ENCODE data around the gene LONP2. TPM values are rescaled to one million over a fixed set of nuclear protein-coding genes. Genes with fewer than 3 reads are reported as not detected.

The LONP2 gene
- total RNA-seq, 1 experiment from 2014 or later: 82.2 TPM

GRCh38 chr16:48284772-48285409 lies 40.8 kb downstream of the LONP2 start:
- Histone ChIP-seq H4K20me1 (ENCODE audit: insufficient read depth, low read depth, low read length) (no peaks in the 10 kb centered on the region), H3K27ac (ENCODE audit: low read length) (no peak overlapping the region), H3K9me3 (ENCODE audit: low read length) (peaks cover 7% of the 10 kb centered on the region), H3K36me3 (ENCODE audit: insufficient read depth, low read length) (peaks cover 52% of the 10 kb centered on the region), H3K9me2 (replicated peaks; ENCODE audit: insufficient read depth, low read length) (no peaks in the 10 kb centered on the region), H2AFZ (ENCODE audit: low read length) (no peak overlapping the region), H3K27me3 (ENCODE audit: low read length) (no peaks in the 10 kb centered on the region), H3K4me3 (ENCODE audit: low read length) (no peak overlapping the region), H3K79me2 (ENCODE audit: low read length) (peaks cover 44% of the 10 kb centered on the region), H3K9ac (ENCODE audit: low read length) (no peak overlapping the region), H3K4me2 (ENCODE audit: low read depth, low read length, poor library complexity, severe bottlenecking) (no peak overlapping the region), H3K4me1 (ENCODE audit: low read length) (no peaks in the 10 kb centered on the region)
- DNase-seq: no peak

- Histone ChIP-seq H4K20me1 (ENCODE audit: insufficient read depth, low read depth, low read length) (no peaks in the 10 kb centered on the region), H3K4me2 (ENCODE audit: low read depth, low read length, poor library complexity, severe bottlenecking) (no peak overlapping the region)
Observed at GRCh38 chr16:48287239-48287638, 43.1 kb downstream of the LONP2 start.

GRCh38 chr16:48291303-48291702 lies 47.2 kb downstream of the LONP2 start:
- H4K20me1 ChIP-seq (ENCODE audit: insufficient read depth, low read depth, low read length): no peaks in the 10 kb centered on the region
- H3K4me2 ChIP-seq (ENCODE audit: low read depth, low read length, poor library complexity, severe bottlenecking): no peak overlapping the region
- no peaks in the 10 kb centered on the region for H3K27me3 ChIP-seq (ENCODE audit: low read length)
- H2AFZ ChIP-seq (ENCODE audit: low read length): no peak overlapping the region
- H3K79me2 ChIP-seq (ENCODE audit: low read length): peaks cover 49% of the 10 kb centered on the region
- no peak for DNase-seq
- H3K27ac ChIP-seq (ENCODE audit: low read length): no peak overlapping the region
- no peak overlapping the region for H3K9ac ChIP-seq (ENCODE audit: low read length)
- H3K36me3 ChIP-seq (ENCODE audit: insufficient read depth, low read length): peaks cover 33% of the 10 kb centered on the region
- H3K4me3 ChIP-seq (ENCODE audit: low read length): no peak overlapping the region
- H3K9me3 ChIP-seq (ENCODE audit: low read length): peaks cover 3% of the 10 kb centered on the region; the same call in 1 of the 2 replicates
- H3K9me2 ChIP-seq (replicated peaks; ENCODE audit: insufficient read depth, low read length): no peaks in the 10 kb centered on the region
- H3K4me1 ChIP-seq (ENCODE audit: low read length): no peaks in the 10 kb centered on the region

More at GRCh38 chr16:48287239-48287638, 43.1 kb downstream of the LONP2 start:
- Histone ChIP-seq H3K9me2 (replicated peaks; ENCODE audit: insufficient read depth, low read length) (no peaks in the 10 kb centered on the region), H3K27me3 (ENCODE audit: low read length) (no peaks in the 10 kb centered on the region), H3K27ac (ENCODE audit: low read length) (no peak overlapping the region), H3K79me2 (ENCODE audit: low read length) (peaks cover 48% of the 10 kb centered on the region), H3K36me3 (ENCODE audit: insufficient read depth, low read length) (peaks cover 52% of the 10 kb centered on the region), H3K4me3 (ENCODE audit: low read length) (no peak overlapping the region), H3K9me3 (ENCODE audit: low read length) (peaks cover 7% of the 10 kb centered on the region), H3K9ac (ENCODE audit: low read length) (no peak overlapping the region), H3K4me1 (ENCODE audit: low read length) (no peaks in the 10 kb centered on the region), H2AFZ (ENCODE audit: low read length) (no peak overlapping the region)
- DNase-seq: no peak

- Histone ChIP-seq H3K9ac (ENCODE audit: low read length) (no peak overlapping the region), H3K9me3 (ENCODE audit: low read length) (peaks cover 3% of the 10 kb centered on the region; the same call in 1 of the 2 replicates), H3K36me3 (ENCODE audit: insufficient read depth, low read length) (peaks cover 30% of the 10 kb centered on the region)
Observed at GRCh38 chr16:48291754-48292153, 47.7 kb downstream of the LONP2 start.

GRCh38 chr16:48292452-48292851 lies 48.4 kb downstream of the LONP2 start:
- H3K4me3 ChIP-seq (ENCODE audit: low read length): no peak overlapping the region
- no peaks in the 10 kb centered on the region for H3K4me1 ChIP-seq (ENCODE audit: low read length)
- no peaks in the 10 kb centered on the region for H4K20me1 ChIP-seq (ENCODE audit: insufficient read depth, low read depth, low read length)
- no peak overlapping the region for H3K4me2 ChIP-seq (ENCODE audit: low read depth, low read length, poor library complexity, severe bottlenecking)
- H3K9ac ChIP-seq (ENCODE audit: low read length): no peak overlapping the region
- no peaks in the 10 kb centered on the region for H3K9me3 ChIP-seq (ENCODE audit: low read length)
- no peak overlapping the region for H3K27ac ChIP-seq (ENCODE audit: low read length)
- no peak overlapping the region for H2AFZ ChIP-seq (ENCODE audit: low read length)
- no peaks in the 10 kb centered on the region for H3K27me3 ChIP-seq (ENCODE audit: low read length)
- peaks cover 23% of the 10 kb centered on the region for H3K36me3 ChIP-seq (ENCODE audit: insufficient read depth, low read length)
- no peak for DNase-seq
- H3K79me2 ChIP-seq (ENCODE audit: low read length): peaks cover 42% of the 10 kb centered on the region
- H3K9me2 ChIP-seq (replicated peaks; ENCODE audit: insufficient read depth, low read length): no peaks in the 10 kb centered on the region

More at GRCh38 chr16:48291754-48292153, 47.7 kb downstream of the LONP2 start:
- H4K20me1 ChIP-seq (ENCODE audit: insufficient read depth, low read depth, low read length): no peaks in the 10 kb centered on the region
- no peaks in the 10 kb centered on the region for H3K9me2 ChIP-seq (replicated peaks; ENCODE audit: insufficient read depth, low read length)
- no peak overlapping the region for H3K27ac ChIP-seq (ENCODE audit: low read length)
- H3K4me2 ChIP-seq (ENCODE audit: low read depth, low read length, poor library complexity, severe bottlenecking): no peak overlapping the region
- DNase-seq: no peak
- no peaks in the 10 kb centered on the region for H3K4me1 ChIP-seq (ENCODE audit: low read length)
- H2AFZ ChIP-seq (ENCODE audit: low read length): no peak overlapping the region
- H3K27me3 ChIP-seq (ENCODE audit: low read length): no peaks in the 10 kb centered on the region
- peaks cover 49% of the 10 kb centered on the region for H3K79me2 ChIP-seq (ENCODE audit: low read length)
- H3K4me3 ChIP-seq (ENCODE audit: low read length): no peak overlapping the region

GRCh38 chr16:48294724-48295123 lies 50.6 kb downstream of the LONP2 start:
- H4K20me1 ChIP-seq (ENCODE audit: insufficient read depth, low read depth, low read length): no peaks in the 10 kb centered on the region
- no peak overlapping the region for H3K4me2 ChIP-seq (ENCODE audit: low read depth, low read length, poor library complexity, severe bottlenecking)
- no peaks in the 10 kb centered on the region for H3K9me2 ChIP-seq (replicated peaks; ENCODE audit: insufficient read depth, low read length)
- DNase-seq: no peak
- no peak overlapping the region for H3K4me3 ChIP-seq (ENCODE audit: low read length)
- H3K79me2 ChIP-seq (ENCODE audit: low read length): peaks cover 34% of the 10 kb centered on the region; the same call in 1 of the 2 replicates
- H3K27me3 ChIP-seq (ENCODE audit: low read length): no peaks in the 10 kb centered on the region
- H3K4me1 ChIP-seq (ENCODE audit: low read length): no peaks in the 10 kb centered on the region
- H3K36me3 ChIP-seq (ENCODE audit: insufficient read depth, low read length): peaks cover 24% of the 10 kb centered on the region
- H3K9me3 ChIP-seq (ENCODE audit: low read length): no peaks in the 10 kb centered on the region
- no peak overlapping the region for H3K27ac ChIP-seq (ENCODE audit: low read length)
- H3K9ac ChIP-seq (ENCODE audit: low read length): no peak overlapping the region
- no peak overlapping the region for H2AFZ ChIP-seq (ENCODE audit: low read length)

- Histone ChIP-seq H4K20me1 (ENCODE audit: insufficient read depth, low read depth, low read length) (no peaks in the 10 kb centered on the region), H2AFZ (ENCODE audit: low read length) (no peak overlapping the region), H3K4me2 (ENCODE audit: low read depth, low read length, poor library complexity, severe bottlenecking) (no peak overlapping the region), H3K4me3 (ENCODE audit: low read length) (no peak overlapping the region), H3K27me3 (ENCODE audit: low read length) (no peaks in the 10 kb centered on the region), H3K9me2 (replicated peaks; ENCODE audit: insufficient read depth, low read length) (no peaks in the 10 kb centered on the region), H3K36me3 (ENCODE audit: insufficient read depth, low read length) (peaks cover 28% of the 10 kb centered on the region), H3K4me1 (ENCODE audit: low read length) (no peaks in the 10 kb centered on the region), H3K79me2 (ENCODE audit: low read length) (peaks cover 25% of the 10 kb centered on the region; the same call in 1 of the 2 replicates), H3K27ac (ENCODE audit: low read length) (no peak overlapping the region), H3K9me3 (ENCODE audit: low read length) (no peaks in the 10 kb centered on the region), H3K9ac (ENCODE audit: low read length) (no peak overlapping the region)
- DNase-seq: no peak
Observed at GRCh38 chr16:48295488-48296281, 51.6 kb downstream of the LONP2 start.

- no peaks in the 10 kb centered on the region for H3K79me2 ChIP-seq (ENCODE audit: low read length)
- no peaks in the 10 kb centered on the region for H3K4me1 ChIP-seq (ENCODE audit: low read length)
- no peaks in the 10 kb centered on the region for H3K9me3 ChIP-seq (ENCODE audit: low read length)
- H3K4me3 ChIP-seq (ENCODE audit: low read length): no peak overlapping the region
- H3K9ac ChIP-seq (ENCODE audit: low read length): no peak overlapping the region
- H3K27me3 ChIP-seq (ENCODE audit: low read length): no peaks in the 10 kb centered on the region
- no peak for DNase-seq
- no peak overlapping the region for H2AFZ ChIP-seq (ENCODE audit: low read length)
- no peak overlapping the region for H3K4me2 ChIP-seq (ENCODE audit: low read depth, low read length, poor library complexity, severe bottlenecking)
- peaks cover 51% of the 10 kb centered on the region for H3K36me3 ChIP-seq (ENCODE audit: insufficient read depth, low read length)
- H3K27ac ChIP-seq (ENCODE audit: low read length): no peak overlapping the region
- H4K20me1 ChIP-seq (ENCODE audit: insufficient read depth, low read depth, low read length): no peaks in the 10 kb centered on the region
- H3K9me2 ChIP-seq (replicated peaks; ENCODE audit: insufficient read depth, low read length): no peaks in the 10 kb centered on the region
Observed at GRCh38 chr16:48299471-48299870, 55.4 kb downstream of the LONP2 start.

All from Karpas-422 (cell line).